ENCODE results near the gene ARIH2.

- TF ChIP-seq, protein P1, sequence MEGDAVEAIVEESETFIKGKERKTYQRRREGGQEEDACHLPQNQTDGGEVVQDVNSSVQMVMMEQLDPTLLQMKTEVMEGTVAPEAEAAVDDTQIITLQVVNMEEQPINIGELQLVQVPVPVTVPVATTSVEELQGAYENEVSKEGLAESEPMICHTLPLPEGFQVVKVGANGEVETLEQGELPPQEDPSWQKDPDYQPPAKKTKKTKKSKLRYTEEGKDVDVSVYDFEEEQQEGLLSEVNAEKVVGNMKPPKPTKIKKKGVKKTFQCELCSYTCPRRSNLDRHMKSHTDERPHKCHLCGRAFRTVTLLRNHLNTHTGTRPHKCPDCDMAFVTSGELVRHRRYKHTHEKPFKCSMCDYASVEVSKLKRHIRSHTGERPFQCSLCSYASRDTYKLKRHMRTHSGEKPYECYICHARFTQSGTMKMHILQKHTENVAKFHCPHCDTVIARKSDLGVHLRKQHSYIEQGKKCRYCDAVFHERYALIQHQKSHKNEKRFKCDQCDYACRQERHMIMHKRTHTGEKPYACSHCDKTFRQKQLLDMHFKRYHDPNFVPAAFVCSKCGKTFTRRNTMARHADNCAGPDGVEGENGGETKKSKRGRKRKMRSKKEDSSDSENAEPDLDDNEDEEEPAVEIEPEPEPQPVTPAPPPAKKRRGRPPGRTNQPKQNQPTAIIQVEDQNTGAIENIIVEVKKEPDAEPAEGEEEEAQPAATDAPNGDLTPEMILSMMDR (IDR thresholded peaks at IDR 0.05; ENCODE audit: low read depth, low read length): no peak
- TF ChIP-seq EZH2phosphoT487 (IDR thresholded peaks at IDR 0.05; ENCODE audit: low read depth): no peak
Observed at GRCh38 chr3:49015072-49015471, 96.4 kb downstream of the ARIH2 start.
